Right lobe of liver (tissue), 6 donors: ENCODE results near the gene ERRFI1. TPM values are rescaled to one million over a fixed set of nuclear protein-coding genes. Genes with fewer than 3 reads are reported as not detected.
"Not testable (repeated sequence)": the region's sequence is repeated elsewhere in the genome, so short reads cannot be mapped to it uniquely, and the experiment has no call there.

Experiments
- ATAC-seq, 4 donors: fragments of 200-7000 bp; cut with Tn5 transposase; one replicate each; pipeline ENCODE4 v1.9.1; 2020; ENCODE audit warnings: mild to moderate bottlenecking in 4 of 4, moderate library complexity in 4 of 4
- DNase-seq, 3 donors: peaks; one replicate each; pipeline ENCODE4 v3.0.0-alpha.2; 2020
- H3K27ac ChIP-seq, 3 donors: fragments of 200-600 bp; one replicate each; pipeline ENCODE4 v1.8.0; 2022
- H3K27me3 ChIP-seq, 2 donors: fragments of 200-600 bp; one replicate each; pipeline ENCODE4 v1.8.0; 2022
- H3K36me3 ChIP-seq, 4 donors: fragments of 200-600 bp; sonication (generic) in 1 of 4; one replicate each; pipeline versions ENCODE4 v1.5.1 to v1.8.0; 2017 to 2022; ENCODE audit warnings: control low read depth in 1 of 4
- H3K4me1 ChIP-seq, 4 donors: fragments of 200-600 bp; sonication (generic) in 1 of 4; one replicate each; pipeline versions ENCODE4 v1.5.1 to v1.8.0; 2017 to 2022; ENCODE audit warnings: control low read depth in 1 of 4
- H3K4me3 ChIP-seq, 3 donors: fragments of 200-600 bp; one replicate each; pipeline ENCODE4 v1.8.0; 2022
- H3K9me3 ChIP-seq, 4 donors: fragments of 200-600 bp; sonication (generic) in 1 of 4; one replicate each; pipeline versions ENCODE4 v1.5.1 to v1.8.0; 2017 to 2022; ENCODE audit warnings: control low read depth in 1 of 4
- CTCF ChIP-seq, 4 donors: fragments of 200-600 bp in 3 of 4; fragments of 450-650 bp in 1 of 4; IDR thresholded peaks; one replicate each; pipeline versions ENCODE4 v1.5.1 to v1.8.0; 2016 to 2022; ENCODE audit warnings: antibody characterized with exemption in 4 of 4, mild to moderate bottlenecking in 2 of 4
- POLR2A ChIP-seq: fragments of 450-650 bp; IDR thresholded peaks from one replicate; pipeline ENCODE4 v1.6.1; 2017; ENCODE audit warnings: antibody characterized with exemption, mild to moderate bottlenecking
- WGBS: methylation state at CpG from one replicate; pipeline ENCODE4 v1.1.6; 2018; ENCODE audit warnings: low coverage, low lambda C conversion rate; ENCODE audit not compliant: insufficient coverage; ENCODE audit errors: missing lambda C conversion rate; 5-methylcytosine and 5-hydroxymethylcytosine counted together
- intact Hi-C, 2 donors: fragments of 100-400 bp; cut with DNase I; formaldehyde crosslinking; loops; one replicate each; pipeline versions ENCODE4 v1.11.2 to v1.14.1; 2022
- total RNA-seq, 6 experiments: library from RNA; depleted of rRNA in 2 of 6; stranded (reverse); fragments of >200 nt in 2 of 6; fragmentation: NEBNext Ultra II Directional in 3 of 6; extraction: Animal tissue kit (Norgen Biotek cat#: 25700) in 3 of 6; gene quantifications; one replicate each; pipeline versions ENCODE4 v1.1.0 to v1.2.4, GENCODE V29; 2016 to 2023
- donor health status: DM: no; HTN: yes; CAD: no.
- donor health status: DM: no; HTN: no; CAD: no.
- donor health status: DM: no; HTN: no; CAD: no.
- donor health status: DM: no; HTN: yes; CAD: no.
- donor health status: DM: no; HTN: yes; CAD: no.

The ERRFI1 gene
- total RNA-seq, 6 experiments from 2014 or later, result 109 to 539 (median 214) TPM

- H3K36me3 ChIP-seq, result no peaks in the 10 kb centered on the region
- intact Hi-C loops, result no loop called here
- no peak overlapping the region for H3K27ac ChIP-seq
- H3K4me3 ChIP-seq, result no peak overlapping the region
- peaks cover 0 to 6% (median 0%) of the 10 kb centered on the region in 4 donors for H3K4me1 ChIP-seq
- no peaks in the 10 kb centered on the region for H3K27me3 ChIP-seq
- TF ChIP-seq POLR2A (no peak), CTCF (IDR thresholded peaks at IDR 0.05) (no peak)
- WGBS, result 98% methylated on average over 4 of the region's 4 CpGs
- ATAC-seq (no peak), DNase-seq (no peak)
- no peaks in the 10 kb centered on the region for H3K9me3 ChIP-seq
Measured at GRCh38 chr1:8051650-8052049, 25.5 kb upstream of the ERRFI1 start.

- H3K4me3 ChIP-seq, H3K4me1 ChIP-seq, H3K9me3 ChIP-seq, H3K36me3 ChIP-seq, H3K27me3 ChIP-seq, ATAC-seq, DNase-seq, H3K27ac ChIP-seq, intact Hi-C loops: not testable (repeated sequence)
- 95% methylated on average over 3 of the region's 4 CpGs for WGBS
Measured at GRCh38 chr1:8049229-8049628, 23.1 kb upstream of the ERRFI1 start.

- intact Hi-C loops, result no loop called here
- TF ChIP-seq CTCF (IDR thresholded peaks at IDR 0.05) (no peak), POLR2A (no peak)
- H3K36me3 ChIP-seq, result no peaks in the 10 kb centered on the region
- no peaks in the 10 kb centered on the region for H3K27me3 ChIP-seq
- WGBS, result 64% methylated on average over 7 of the region's 7 CpGs
- no peaks in the 10 kb centered on the region for H3K4me1 ChIP-seq
- no peaks in the 10 kb centered on the region for H3K9me3 ChIP-seq
- no peak overlapping the region for H3K4me3 ChIP-seq
- DNase-seq, result no peak
- H3K27ac ChIP-seq, result no peak overlapping the region
- ATAC-seq, result peak in 1 of 4 donors; percentile 53
Measured at GRCh38 chr1:8047686-8048445, 21.8 kb upstream of the ERRFI1 start.

GRCh38 chr1:8047112-8047511, 21.0 kb upstream of the ERRFI1 start:
- DNase-seq, result no peak
- no peak overlapping the region for H3K27ac ChIP-seq
- peak in 3 of 4 donors; percentile 22 to 69 (median 60) for ATAC-seq
- 63% methylated on average over 3 of the region's 3 CpGs for WGBS
- no peak overlapping the region for H3K4me3 ChIP-seq
- H3K27me3 ChIP-seq, result no peaks in the 10 kb centered on the region
- H3K4me1 ChIP-seq, result no peaks in the 10 kb centered on the region
- no peaks in the 10 kb centered on the region for H3K9me3 ChIP-seq
- no peaks in the 10 kb centered on the region for H3K36me3 ChIP-seq
- intact Hi-C loops, result no loop called here
- TF ChIP-seq CTCF (IDR thresholded peaks at IDR 0.05), result no peak
- TF ChIP-seq POLR2A, result no peak

GRCh38 chr1:8046391-8046790, 20.3 kb upstream of the ERRFI1 start:
- DNase-seq (no peak), ATAC-seq (no peak)
- Histone ChIP-seq H3K27ac (no peak overlapping the region), H3K36me3 (no peaks in the 10 kb centered on the region), H3K9me3 (no peaks in the 10 kb centered on the region), H3K4me1 (no peaks in the 10 kb centered on the region), H3K27me3 (no peaks in the 10 kb centered on the region), H3K4me3 (no peak overlapping the region)
- intact Hi-C loops, result no loop called here
- 89% methylated on average over 12 of the region's 12 CpGs for WGBS
- no peak for TF ChIP-seq POLR2A
- TF ChIP-seq CTCF (IDR thresholded peaks at IDR 0.05), result no peak
